Spleen (tissue), 11 donors: ENCODE data around the gene BIN1. TPM values are rescaled to one million over a fixed set of nuclear protein-coding genes. Genes with fewer than 3 reads are reported as not detected.

Experiments
- DNase-seq: peaks from one replicate; pipeline ENCODE4 v3.0.0-alpha.2; 2020
- H3K27ac ChIP-seq, 8 donors: fragments of 200-600 bp; sonication (generic) in 7 of 8; 1 replicate in 4 of 8; 2 replicates in 4 of 8; pipeline versions ENCODE4 v1.5.0 to v1.8.0; 2016 to 2021; ENCODE audit warnings: inconsistent platforms in 4 of 8, mild to moderate bottlenecking in 4 of 8, moderate library complexity in 1 of 8
- H3K27me3 ChIP-seq, 7 donors: fragments of 200-600 bp; sonication (generic) in 6 of 7; replicated peaks in 1 of 7; 1 replicate in 4 of 7; 2 replicates in 3 of 7; pipeline versions ENCODE4 v1.5.0 to v1.8.0; 2016 to 2021; ENCODE audit warnings: inconsistent platforms in 3 of 7, mild to moderate bottlenecking in 1 of 7
- H3K36me3 ChIP-seq, 6 donors: fragments of 200-600 bp; sonication (generic) in 5 of 6; 1 replicate in 4 of 6; 2 replicates in 2 of 6; pipeline versions ENCODE4 v1.5.0 to v1.8.0; 2016 to 2021; ENCODE audit warnings: inconsistent platforms in 2 of 6
- H3K4me1 ChIP-seq, 6 donors: fragments of 200-600 bp; sonication (generic) in 5 of 6; 1 replicate in 3 of 6; 2 replicates in 3 of 6; pipeline versions ENCODE4 v1.5.0 to v1.8.0; 2016 to 2021; ENCODE audit warnings: inconsistent platforms in 3 of 6
- H3K4me3 ChIP-seq, 8 donors: fragments of 200-600 bp; sonication (generic) in 7 of 8; 1 replicate in 4 of 8; 2 replicates in 4 of 8; pipeline versions ENCODE4 v1.5.0 to v1.8.0; 2016 to 2021; ENCODE audit warnings: inconsistent platforms in 4 of 8, mild to moderate bottlenecking in 4 of 8, moderate library complexity in 2 of 8
- H3K9me3 ChIP-seq, 8 donors: fragments of 200-600 bp; sonication (generic) in 7 of 8; 1 replicate in 4 of 8; 2 replicates in 4 of 8; pipeline versions ENCODE4 v1.5.0 to v1.8.0; 2016 to 2021; ENCODE audit warnings: inconsistent platforms in 4 of 8
- CTCF ChIP-seq, 11 experiments: fragments of 200-600 bp in 7 of 11; fragments of 450-650 bp in 4 of 11; sonication (generic) in 4 of 11; IDR thresholded peaks in 8 of 11; conservative IDR thresholded peaks in 3 of 11; 1 replicate in 7 of 11; 2 replicates in 4 of 11; pipeline versions ENCODE4 v1.4.0 to v1.8.0; 2016 to 2021; ENCODE audit warnings: antibody characterized with exemption in 11 of 11, inconsistent platforms in 4 of 11, mild to moderate bottlenecking in 1 of 11
- POLR2A ChIP-seq, 3 donors: fragments of 450-650 bp; IDR thresholded peaks; one replicate each; pipeline ENCODE4 v1.5.1; 2017; ENCODE audit warnings: antibody characterized with exemption in 3 of 3, mild to moderate bottlenecking in 1 of 3
- POLR2AphosphoS5 ChIP-seq, 3 donors: sonication (generic); formaldehyde crosslinking; IDR thresholded peaks; one replicate each; pipeline ENCODE4 v1.5.1; 2017; ENCODE audit warnings: antibody characterized with exemption in 3 of 3
- WGBS, 5 donors: extraction: QIAGEN DNeasy Blood & Tissue Kit in 3 of 5; methylation state at CpG; one replicate each; pipeline versions ENCODE4 v1.1.5 to v1.1.7; 2013 to 2018; 5-methylcytosine and 5-hydroxymethylcytosine counted together
- intact Hi-C: fragments of 100-400 bp; cut with DNase I; formaldehyde crosslinking; loops from one replicate; pipeline ENCODE4 v1.15.0; 2023; ENCODE audit warnings: low total_unique reads
- polyA plus RNA-seq, 3 donors: library from polyadenylated mRNA; stranded (reverse); fragments of 200-250 nt; gene quantifications; one replicate each; pipeline ENCODE4 v1.2.1, GENCODE V29; 2013
- total RNA-seq, 7 donors: library from RNA; depleted of rRNA in 3 of 7; stranded (reverse); fragments of >200 nt in 3 of 7; fragmentation: NEBNext Ultra II Directional in 4 of 7; extraction: Animal tissue kit (Norgen Biotek cat#: 25700) in 4 of 7; gene quantifications; one replicate each; pipeline versions ENCODE4 v1.1.0 to v1.2.1, GENCODE V29; 2016 to 2021
- donor health status: healthy with polysubstance abuse.
- donor health status: DM: no; HTN: no; CAD: no; lungs with moderate emphysema.
- donor health status: DM: no; HTN: no; CAD: no.
- donor health status: Bipolar disorder and iron deficiency.
- donor health status: healthy.
- donor health status: DM: no; HTN: no; CAD: no.
- donor health status: DM: yes; HTN: yes; CAD: no.

BIN1 gene
- total and polyA plus RNA-seq, 10 donors, result 57.2 to 123 (median 70.4) TPM

GRCh38 chr2:127052057-127052770 is 54.7 kb downstream of the BIN1 start:
- H3K4me3 ChIP-seq, result no peak overlapping the region
- no peaks in the 10 kb centered on the region for H3K9me3 ChIP-seq
- 72 to 86% (median 85%) methylated on average over 17 to 24 of the region's 24 CpGs for WGBS, 5 donors
- no peak for TF ChIP-seq POLR2A (IDR thresholded peaks at IDR 0.05)
- TF ChIP-seq CTCF (IDR thresholded peaks at IDR 0.05 in 8 of 11, conservative IDR thresholded peaks at IDR 0.05 in 3 of 11), result no peak
- no peak for TF ChIP-seq POLR2AphosphoS5 (IDR thresholded peaks at IDR 0.05)
- peaks cover 0 to 25% (median 12%) of the 10 kb centered on the region in 6 donors for H3K4me1 ChIP-seq
- H3K27me3 ChIP-seq, result no peaks in the 10 kb centered on the region
- H3K27ac ChIP-seq, result no peak overlapping the region
- DNase-seq, result peak; percentile 78
- intact Hi-C loops, result no loop called here
- peaks cover 6 to 100% (median 38%) of the 10 kb centered on the region in 6 donors for H3K36me3 ChIP-seq

GRCh38 chr2:127051116-127052056 is 55.6 kb downstream of the BIN1 start:
- peaks cover 6 to 95% (median 30%) of the 10 kb centered on the region in 6 donors for H3K36me3 ChIP-seq
- no peaks in the 10 kb centered on the region for H3K9me3 ChIP-seq
- DNase-seq, result peak; percentile 76
- no peak overlapping the region for H3K4me3 ChIP-seq
- intact Hi-C loops, result no loop called here
- H3K4me1 ChIP-seq, result peaks cover 0 to 25% (median 12%) of the 10 kb centered on the region in 6 donors
- TF ChIP-seq CTCF (IDR thresholded peaks at IDR 0.05 in 8 of 11, conservative IDR thresholded peaks at IDR 0.05 in 3 of 11), result no peak
- peak in 1 of 3 donors; percentile 9 for TF ChIP-seq POLR2AphosphoS5 (IDR thresholded peaks at IDR 0.05)
- TF ChIP-seq POLR2A (IDR thresholded peaks at IDR 0.05), result no peak
- 71 to 88% (median 80%) methylated on average over 14 to 29 of the region's 29 CpGs for WGBS, 5 donors
- no peaks in the 10 kb centered on the region for H3K27me3 ChIP-seq
- peak overlapping the region in 1 of 8 donors; percentile 13 for H3K27ac ChIP-seq

GRCh38 chr2:127050803-127051115 is 56.2 kb downstream of the BIN1 start:
- TF ChIP-seq POLR2AphosphoS5 (IDR thresholded peaks at IDR 0.05) (no peak), CTCF (IDR thresholded peaks at IDR 0.05 in 8 of 11, conservative IDR thresholded peaks at IDR 0.05 in 3 of 11) (no peak), POLR2A (IDR thresholded peaks at IDR 0.05) (no peak)
- DNase-seq, result peak; percentile 80
- WGBS, 5 donors, result 80 to 85% (median 83%) methylated on average over 14 of the region's 14 CpGs

More at GRCh38 chr2:127050803-127051115, 56.2 kb downstream of the BIN1 start:
- intact Hi-C loops, result no loop called here
- peaks cover 6 to 89% (median 25%) of the 10 kb centered on the region in 6 donors for H3K36me3 ChIP-seq
- H3K9me3 ChIP-seq, result no peaks in the 10 kb centered on the region
- H3K27ac ChIP-seq, result peak overlapping the region in 1 of 8 donors; percentile 13
- H3K4me3 ChIP-seq, result no peak overlapping the region
- peaks cover 0 to 25% (median 12%) of the 10 kb centered on the region in 6 donors for H3K4me1 ChIP-seq
- no peaks in the 10 kb centered on the region for H3K27me3 ChIP-seq
